HepG2 (cell line): Measurements from ENCODE around the gene SEMA4B. TPM values are rescaled to one million over a fixed set of nuclear protein-coding genes. Genes with fewer than 3 reads are reported as not detected.
A peak's percentile ranks its signal among the peaks of the same experiment; 100 is the strongest.

Experiments used
- FOSL2 ChIP-seq: sonication (generic); formaldehyde crosslinking; IDR thresholded peaks from 2 replicates; pipeline ENCODE4 v1.4.0; 2020; ENCODE audit warnings: missing genetic modification reagents
- GABPB1 ChIP-seq: IDR thresholded peaks from 2 replicates; pipeline ENCODE4 v1.6.1; 2016; ENCODE audit warnings: mild to moderate bottlenecking, missing genetic modification reagents, moderate library complexity, missing compliant biosample characterization
- HNF4G ChIP-seq, 2 experiments: sonication (generic) in 1 of 2; formaldehyde crosslinking in 1 of 2; IDR thresholded peaks; 2 replicates each; pipeline versions ENCODE4 v1.4.0 to v1.6.1; 2011 to 2020; ENCODE audit warnings: borderline replicate concordance in 2 of 2, low read depth in 2 of 2, mild to moderate bottlenecking in 2 of 2, low read length in 1 of 2, missing genetic modification reagents in 1 of 2, moderate library complexity in 1 of 2
- KDM5A ChIP-seq: fragments of 200-600 bp; sonication (generic); IDR thresholded peaks from 2 replicates; pipeline ENCODE4 v1.7.0; 2018; ENCODE audit warnings: antibody characterized with exemption, mild to moderate bottlenecking, low read length, borderline replicate concordance
- KLF16 ChIP-seq, 2 experiments: sonication (generic) in 1 of 2; formaldehyde crosslinking in 1 of 2; IDR thresholded peaks; 2 replicates each; pipeline versions ENCODE4 v1.6.1 to v1.8.0; 2016 to 2023; ENCODE audit warnings: missing genetic modification reagents in 2 of 2, missing compliant biosample characterization in 1 of 2
- RFX5 ChIP-seq: IDR thresholded peaks from 2 replicates; pipeline ENCODE4 v1.6.1; 2011; ENCODE audit warnings: low read depth, low read length, improper control_type of control experiment
- RFXAP ChIP-seq: sonication (generic); formaldehyde crosslinking; IDR thresholded peaks from 2 replicates; pipeline ENCODE4 v1.4.0; 2020; ENCODE audit warnings: missing genetic modification reagents, borderline replicate concordance
- SMARCE1 ChIP-seq: fragments of 450-650 bp; IDR thresholded peaks from 2 replicates; pipeline ENCODE4 v1.6.1; 2017; ENCODE audit warnings: borderline replicate concordance
- SP5 ChIP-seq: IDR thresholded peaks from 2 replicates; pipeline ENCODE4 v1.6.1; 2016; ENCODE audit warnings: low read depth, borderline replicate concordance
- TSC22D2 ChIP-seq: sonication (generic); formaldehyde crosslinking; IDR thresholded peaks from 2 replicates; pipeline ENCODE4 v1.5.1; 2020; ENCODE audit warnings: missing genetic modification reagents, mild to moderate bottlenecking, borderline replicate concordance
- ZBTB7A ChIP-seq: sonication (generic); formaldehyde crosslinking; IDR thresholded peaks from 2 replicates; pipeline ENCODE4 v1.8.0; 2022; ENCODE audit warnings: mild to moderate bottlenecking, missing genetic modification reagents
- ZNF225 ChIP-seq: sonication (generic); formaldehyde crosslinking; IDR thresholded peaks from 2 replicates; pipeline ENCODE4 v1.4.0; 2020; ENCODE audit warnings: mild to moderate bottlenecking, missing genetic modification reagents
- ZNF543 ChIP-seq: sonication (generic); formaldehyde crosslinking; IDR thresholded peaks from 2 replicates; pipeline ENCODE4 v1.4.0; 2020; ENCODE audit warnings: mild to moderate bottlenecking, missing genetic modification reagents
- ZNF670 ChIP-seq: sonication (generic); formaldehyde crosslinking; IDR thresholded peaks from 2 replicates; pipeline ENCODE4 v1.8.0; 2022; ENCODE audit warnings: mild to moderate bottlenecking, missing genetic modification reagents, borderline replicate concordance
- ZNF710 ChIP-seq: sonication (generic); formaldehyde crosslinking; IDR thresholded peaks from 2 replicates; pipeline ENCODE4 v1.5.0; 2020; ENCODE audit warnings: mild to moderate bottlenecking, missing genetic modification reagents, borderline replicate concordance
- ZNF737 ChIP-seq: sonication (generic); formaldehyde crosslinking; IDR thresholded peaks from 2 replicates; pipeline ENCODE4 v1.5.0; 2020; ENCODE audit warnings: missing genetic modification reagents, mild to moderate bottlenecking, borderline replicate concordance
- polyA plus RNA-seq, 8 experiments: library from polyadenylated mRNA; depleted of rRNA in 3 of 8; stranded (reverse) in 7 of 8; unstranded in 1 of 8; fragments of >200 nt; fragmentation: Illumina TruSeq in 4 of 8; extraction: Trizol in 4 of 8; gene quantifications; 2 replicates each; pipeline versions ENCODE4 v1.2.1 to v1.2.3, GENCODE V29; 2011 to 2016; ENCODE audit warnings: low read depth in 4 of 8, missing spikeins in 1 of 8, mixed read lengths in 1 of 8; ENCODE audit not compliant: insufficient read depth in 1 of 8
- total RNA-seq, 5 experiments: library from RNA; depleted of rRNA; stranded (reverse); fragments of >200 nt; fragmentation: Illumina TruSeq; extraction: Trizol; gene quantifications; 2 replicates each; pipeline ENCODE4 v1.2.3, GENCODE V29; 2016; ENCODE audit warnings: low read depth in 1 of 5
- TF ChIP-seq, protein P1 (sequence below): sonication (generic); formaldehyde crosslinking; conservative IDR thresholded peaks from 2 replicates; pipeline ENCODE4 v1.8.0; 2022; ENCODE audit warnings: mild to moderate bottlenecking, moderate library complexity, missing genetic modification reagents
- TF ChIP-seq, protein P2 (sequence below): sonication (generic); formaldehyde crosslinking; IDR thresholded peaks from 2 replicates; pipeline ENCODE4 v1.5.1; 2020; ENCODE audit warnings: mild to moderate bottlenecking, missing genetic modification reagents

SEMA4B gene
- total and polyA plus RNA-seq, 2 of the 13 experiments (the other 11 are each of a cell fraction or from before 2014, with no cell fraction given): 2.1 to 17.0 TPM

- TF ChIP-seq, protein P1, sequence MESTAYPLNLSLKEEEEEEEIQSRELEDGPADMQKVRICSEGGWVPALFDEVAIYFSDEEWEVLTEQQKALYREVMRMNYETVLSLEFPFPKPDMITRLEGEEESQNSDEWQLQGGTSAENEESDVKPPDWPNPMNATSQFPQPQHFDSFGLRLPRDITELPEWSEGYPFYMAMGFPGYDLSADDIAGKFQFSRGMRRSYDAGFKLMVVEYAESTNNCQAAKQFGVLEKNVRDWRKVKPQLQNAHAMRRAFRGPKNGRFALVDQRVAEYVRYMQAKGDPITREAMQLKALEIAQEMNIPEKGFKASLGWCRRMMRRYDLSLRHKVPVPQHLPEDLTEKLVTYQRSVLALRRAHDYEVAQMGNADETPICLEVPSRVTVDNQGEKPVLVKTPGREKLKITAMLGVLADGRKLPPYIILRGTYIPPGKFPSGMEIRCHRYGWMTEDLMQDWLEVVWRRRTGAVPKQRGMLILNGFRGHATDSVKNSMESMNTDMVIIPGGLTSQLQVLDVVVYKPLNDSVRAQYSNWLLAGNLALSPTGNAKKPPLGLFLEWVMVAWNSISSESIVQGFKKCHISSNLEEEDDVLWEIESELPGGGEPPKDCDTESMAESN (CRISPR knock-in tag): peak; percentile 71
- TF ChIP-seq FOSL2 (CRISPR knock-in tag): no peak
- TF ChIP-seq ZNF710 (CRISPR knock-in tag): peak; percentile 63; the same call in 1 of the 2 replicates
- TF ChIP-seq SP5 (CRISPR knock-in tag): peak; percentile 21; the same call in 1 of the 2 replicates
- TF ChIP-seq ZNF670 (CRISPR knock-in tag): no peak
- TF ChIP-seq, protein P2, sequence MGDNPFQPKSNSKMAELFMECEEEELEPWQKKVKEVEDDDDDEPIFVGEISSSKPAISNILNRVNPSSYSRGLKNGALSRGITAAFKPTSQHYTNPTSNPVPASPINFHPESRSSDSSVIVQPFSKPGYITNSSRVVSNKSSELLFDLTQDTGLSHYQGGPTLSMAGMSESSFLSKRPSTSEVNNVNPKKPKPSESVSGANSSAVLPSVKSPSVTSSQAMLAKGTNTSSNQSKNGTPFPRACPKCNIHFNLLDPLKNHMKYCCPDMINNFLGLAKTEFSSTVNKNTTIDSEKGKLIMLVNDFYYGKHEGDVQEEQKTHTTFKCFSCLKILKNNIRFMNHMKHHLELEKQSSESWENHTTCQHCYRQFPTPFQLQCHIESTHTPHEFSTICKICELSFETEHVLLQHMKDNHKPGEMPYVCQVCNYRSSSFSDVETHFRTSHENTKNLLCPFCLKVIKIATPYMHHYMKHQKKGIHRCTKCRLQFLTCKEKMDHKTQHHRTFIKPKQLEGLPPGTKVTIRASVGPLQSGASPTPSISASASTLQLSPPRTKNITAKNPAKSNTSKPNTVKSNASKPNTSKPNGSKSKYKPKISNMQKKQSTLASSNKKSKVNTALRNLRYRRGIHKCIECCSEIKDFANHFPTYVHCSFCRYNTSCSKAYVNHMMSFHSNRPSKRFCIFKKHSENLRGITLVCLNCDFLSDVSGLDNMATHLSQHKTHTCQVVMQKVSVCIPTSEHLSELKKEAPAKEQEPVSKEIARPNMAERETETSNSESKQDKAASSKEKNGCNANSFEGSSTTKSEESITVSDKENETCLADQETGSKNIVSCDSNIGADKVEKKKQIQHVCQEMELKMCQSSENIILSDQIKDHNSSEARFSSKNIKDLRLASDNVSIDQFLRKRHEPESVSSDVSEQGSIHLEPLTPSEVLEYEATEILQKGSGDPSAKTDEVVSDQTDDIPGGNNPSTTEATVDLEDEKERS: 0 out of 2 replicates have a peak, but pooled peaks have one; percentile 27
- peak in 1 of 2 experiments; percentile 46; a peak in 1 of 4 replicates for TF ChIP-seq KLF16 (CRISPR knock-in tag; IDR thresholded peaks at IDR 0.05)
- TF ChIP-seq TSC22D2 (CRISPR knock-in tag): no peak
- TF ChIP-seq RFX5: no peak
- TF ChIP-seq ZNF225 (CRISPR knock-in tag): 0 out of 2 replicates have a peak, but pooled peaks have one; percentile 70
- TF ChIP-seq ZNF737 (CRISPR knock-in tag): no peak
- TF ChIP-seq GABPB1 (CRISPR knock-in tag): peak; percentile 74
- TF ChIP-seq HNF4G (IDR thresholded peaks at IDR 0.05; ENCODE audit: borderline replicate concordance, low read depth, low read length): peak; percentile 49; the same call in 1 of the 2 replicates
- TF ChIP-seq HNF4G (CRISPR knock-in tag; IDR thresholded peaks at IDR 0.05; ENCODE audit: borderline replicate concordance, low read depth): peak; percentile 51; the same call in 1 of the 2 replicates
- no peak for TF ChIP-seq SMARCE1
- TF ChIP-seq ZNF543 (CRISPR knock-in tag): no peak
- TF ChIP-seq RFXAP: peak; percentile 25; the same call in 1 of the 2 replicates
- peak; percentile 78 for TF ChIP-seq ZBTB7A
- no peak for TF ChIP-seq KDM5A
Observed at GRCh38 chr15:90249203-90249863, 48.2 kb downstream of the SEMA4B start, which contains the start of gene TTLL13 (continued).
